Transverse colon (tissue), 4 donors: Measurements from ENCODE around the gene TRMT2A. TPM values are rescaled to one million over a fixed set of nuclear protein-coding genes. Genes with fewer than 3 reads are reported as not detected.

Experiments
- DNase-seq: peaks from one replicate; pipeline ENCODE4 v3.0.0-alpha.2; 2019
- H3K27ac ChIP-seq, 4 donors: fragments of 200-600 bp; sonication (generic); 2 replicates each; pipeline ENCODE4 v1.5.1; 2016 to 2018; ENCODE audit warnings: inconsistent platforms in 4 of 4
- H3K27me3 ChIP-seq: fragments of 200-600 bp; sonication (generic); 2 replicates; pipeline ENCODE4 v1.5.1; 2017; ENCODE audit warnings: inconsistent platforms
- H3K36me3 ChIP-seq, 4 donors: fragments of 200-600 bp; sonication (generic); 2 replicates each; pipeline ENCODE4 v1.5.1; 2017 to 2019; ENCODE audit warnings: inconsistent platforms in 4 of 4
- H3K4me1 ChIP-seq, 4 donors: fragments of 200-600 bp; sonication (generic); 2 replicates each; pipeline ENCODE4 v1.5.1; 2017 to 2020; ENCODE audit warnings: inconsistent platforms in 4 of 4
- H3K4me3 ChIP-seq, 4 donors: fragments of 200-600 bp; sonication (generic); 1 replicate in 1 of 4; 2 replicates in 3 of 4; pipeline versions ENCODE4 v1.5.1 to v1.6.1; 2017 to 2019; ENCODE audit warnings: inconsistent platforms in 4 of 4
- H3K9me3 ChIP-seq, 2 donors: fragments of 200-600 bp; sonication (generic); 2 replicates each; pipeline ENCODE4 v1.5.1; 2017 to 2019; ENCODE audit warnings: inconsistent platforms in 2 of 2
- EP300 ChIP-seq: sonication (generic); formaldehyde crosslinking; IDR thresholded peaks from one replicate; pipeline ENCODE4 v1.6.1; 2017; ENCODE audit warnings: antibody characterized with exemption, low read depth
- POLR2A ChIP-seq: fragments of 450-650 bp; IDR thresholded peaks from one replicate; pipeline ENCODE4 v1.6.1; 2016; ENCODE audit warnings: antibody characterized with exemption, mild to moderate bottlenecking, moderate library complexity
- POLR2AphosphoS5 ChIP-seq, 3 donors: sonication (generic); formaldehyde crosslinking; IDR thresholded peaks; one replicate each; pipeline ENCODE4 v1.6.1; 2016; ENCODE audit warnings: antibody characterized with exemption in 3 of 3
- WGBS, 2 donors: methylation state at CpG; one replicate each; pipeline ENCODE4 v1.1.5; 2018; ENCODE audit warnings: low coverage in 1 of 2; 5-methylcytosine and 5-hydroxymethylcytosine counted together
- in situ Hi-C, 4 donors: fragments of 200-750 bp; cut with MboI; loops; one replicate each; pipeline versions ENCODE4 v1.15.0 to v1.15.1; 2017; ENCODE audit warnings: low sequenced_read_pairs in 3 of 4, low pct_ligation_motif_present in 1 of 4, low pct_unique_long_range_greater_than_20kb in 1 of 4
- intact Hi-C: fragments of 100-400 bp; cut with DNase I; formaldehyde crosslinking; loops from one replicate; pipeline ENCODE4 v1.15.1; 2023; ENCODE audit warnings: low total_unique reads
- small RNA-seq, 4 donors: library from RNA; depleted of rRNA; stranded (forward); fragments of <200 nt; gene quantifications; one replicate each; pipeline ENCODE3, GENCODE V24; 2016
- total RNA-seq, 4 donors: library from RNA; depleted of rRNA; stranded (reverse); fragments of >200 nt; gene quantifications; one replicate each; pipeline ENCODE4 v1.1.0, GENCODE V29; 2016
- TF ChIP-seq, protein P1 (sequence below), 5 experiments: fragments of 200-600 bp in 3 of 5; fragments of 450-650 bp in 2 of 5; sonication (generic) in 3 of 5; IDR thresholded peaks; 1 replicate in 2 of 5; 2 replicates in 3 of 5; pipeline ENCODE4 v1.5.1; 2016 to 2017; ENCODE audit warnings: antibody characterized with exemption in 5 of 5, inconsistent platforms in 3 of 5, mild to moderate bottlenecking in 2 of 5, moderate library complexity in 1 of 5

The TRMT2A gene
- total RNA-seq, 4 donors from 2014 or later = 38.6 to 77.4 (median 46.5) TPM

DNA sequence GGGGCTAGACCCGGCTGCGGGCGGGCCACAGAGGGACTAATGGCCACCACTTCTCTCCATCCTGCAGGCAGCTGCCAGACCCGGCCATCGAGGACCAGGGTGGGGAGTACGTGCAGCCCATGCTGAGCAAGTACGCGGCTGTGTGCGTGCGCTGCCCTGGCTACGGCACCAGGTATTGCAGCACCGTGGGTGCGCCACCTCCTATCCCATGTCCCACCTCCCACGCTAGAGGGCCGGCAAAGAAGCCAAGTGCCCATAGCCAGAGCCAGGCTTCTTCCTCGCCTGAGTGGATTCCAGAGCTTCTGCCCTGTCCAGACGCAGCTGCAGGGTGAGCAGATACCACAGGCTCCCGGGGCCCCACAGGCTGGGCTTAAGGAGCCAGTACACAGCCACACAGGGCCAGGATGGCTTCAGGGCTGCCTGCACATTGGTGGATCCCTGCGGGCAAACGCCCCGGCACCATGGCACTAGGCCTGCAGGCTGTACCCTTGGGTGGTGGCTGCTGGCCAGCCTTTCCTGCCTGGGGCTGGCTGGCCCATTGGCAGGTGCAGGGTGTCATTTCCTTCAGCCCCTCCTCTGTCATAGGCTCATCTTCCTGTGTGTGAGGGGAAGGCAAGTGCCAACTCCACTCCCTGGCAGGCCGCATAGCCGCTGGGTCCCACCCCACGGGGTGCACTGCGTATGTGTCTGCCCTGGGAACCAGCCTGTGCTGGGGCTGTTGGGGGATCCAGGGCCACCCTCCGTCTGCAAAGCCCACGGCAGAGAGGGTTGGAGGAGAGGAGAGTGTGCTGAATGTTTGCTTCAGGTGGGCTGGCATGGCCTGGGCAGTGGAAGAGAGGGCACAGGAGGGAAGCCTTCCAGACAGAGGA, 53.5 kb downstream of the TRMT2A start:
- TF ChIP-seq EP300 = no peak
- Histone ChIP-seq H3K4me3 (no peak overlapping the region), H3K27ac (no peak overlapping the region), H3K4me1 (no peaks in the 10 kb centered on the region), H3K36me3 (peaks cover 0 to 11% (median 2%) of the 10 kb centered on the region in 4 donors), H3K27me3 (no peaks in the 10 kb centered on the region), H3K9me3 (no peaks in the 10 kb centered on the region)
- WGBS, 2 donors = 95% methylated on average over 26 of the region's 27 CpGs; no CpG with 5 or more reads in 1 of the 2 donors
- intact Hi-C loops = no loop called here
- in situ Hi-C loops = no loop called here
- DNase-seq = no peak

DNA sequence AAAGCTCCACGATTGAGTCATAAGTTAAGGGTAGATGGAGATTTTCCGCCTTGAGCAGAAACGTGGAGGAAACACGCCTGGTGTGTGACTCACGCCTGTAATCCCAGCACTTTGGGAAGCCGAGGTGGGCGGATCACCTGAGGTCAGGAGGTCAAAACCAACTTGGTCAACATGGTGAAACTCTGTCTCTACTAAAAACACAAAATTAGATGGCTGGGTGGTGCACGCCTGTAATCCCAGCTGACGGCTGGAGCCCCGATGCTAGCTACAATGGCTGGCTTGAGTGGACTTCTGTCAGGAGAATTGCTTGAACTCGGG, 54.3 kb downstream of the TRMT2A start:
- no peak overlapping the region for H3K4me3 ChIP-seq
- intact Hi-C loops = no loop called here
- TF ChIP-seq EP300 (no peak), POLR2A (no peak)
- no peaks in the 10 kb centered on the region for H3K27me3 ChIP-seq
- H3K36me3 ChIP-seq = peaks cover 0 to 11% (median 2%) of the 10 kb centered on the region in 4 donors
- no peak for DNase-seq
- 87 to 93% methylated on average over 3 to 11 of the region's 11 CpGs for WGBS, 2 donors
- H3K4me1 ChIP-seq = no peaks in the 10 kb centered on the region
- no peak overlapping the region for H3K27ac ChIP-seq
- H3K9me3 ChIP-seq = no peaks in the 10 kb centered on the region
- in situ Hi-C loops = no loop called here

DNA sequence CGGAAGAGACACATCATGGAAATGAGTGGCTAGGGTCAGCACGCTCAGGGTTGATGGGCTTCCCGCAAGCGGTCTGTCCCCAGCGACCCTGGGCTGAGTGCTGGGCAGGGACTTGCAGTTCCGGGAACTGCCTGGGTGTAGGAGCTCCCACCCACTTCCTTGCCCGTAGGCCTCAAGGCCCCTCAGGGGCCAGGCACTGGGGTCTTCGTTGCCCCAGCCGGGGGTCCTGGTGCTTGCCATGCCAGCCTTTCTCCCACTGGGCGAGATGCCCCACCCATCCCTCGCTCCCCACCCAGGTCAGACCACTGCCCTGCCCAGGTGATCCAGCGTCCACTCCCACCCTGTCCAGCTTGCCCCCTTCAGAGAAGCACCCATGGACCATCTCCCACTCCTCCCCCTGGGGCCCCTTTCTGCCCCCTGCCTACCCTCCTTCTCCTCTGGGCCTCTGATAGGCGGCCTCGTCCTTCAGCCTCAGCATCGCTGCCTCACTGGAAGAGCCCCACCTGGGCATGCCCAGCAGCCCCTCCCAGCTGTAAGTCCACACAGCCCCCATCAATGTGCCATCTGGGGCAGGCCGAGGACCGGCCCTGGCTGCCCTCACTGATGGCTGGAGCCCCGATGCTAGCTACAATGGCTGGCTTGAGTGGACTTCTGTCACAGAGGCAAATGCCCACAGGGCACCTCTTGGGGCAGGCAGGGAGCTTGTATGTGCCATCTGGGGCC, 54.8 kb downstream of the TRMT2A start:
- WGBS, 2 donors = 93% methylated on average over 17 of the region's 18 CpGs; no CpG with 5 or more reads in 1 of the 2 donors
- H3K36me3 ChIP-seq = peaks cover 0 to 11% (median 2%) of the 10 kb centered on the region in 4 donors
- intact Hi-C loops = no loop called here

More for the DNA sequence above, 54.8 kb downstream of the TRMT2A start:
- Histone ChIP-seq H3K27me3 (no peaks in the 10 kb centered on the region), H3K9me3 (no peaks in the 10 kb centered on the region), H3K4me3 (no peak overlapping the region), H3K4me1 (no peaks in the 10 kb centered on the region), H3K27ac (no peak overlapping the region)
- TF ChIP-seq POLR2A = no peak
- TF ChIP-seq, protein P1, sequence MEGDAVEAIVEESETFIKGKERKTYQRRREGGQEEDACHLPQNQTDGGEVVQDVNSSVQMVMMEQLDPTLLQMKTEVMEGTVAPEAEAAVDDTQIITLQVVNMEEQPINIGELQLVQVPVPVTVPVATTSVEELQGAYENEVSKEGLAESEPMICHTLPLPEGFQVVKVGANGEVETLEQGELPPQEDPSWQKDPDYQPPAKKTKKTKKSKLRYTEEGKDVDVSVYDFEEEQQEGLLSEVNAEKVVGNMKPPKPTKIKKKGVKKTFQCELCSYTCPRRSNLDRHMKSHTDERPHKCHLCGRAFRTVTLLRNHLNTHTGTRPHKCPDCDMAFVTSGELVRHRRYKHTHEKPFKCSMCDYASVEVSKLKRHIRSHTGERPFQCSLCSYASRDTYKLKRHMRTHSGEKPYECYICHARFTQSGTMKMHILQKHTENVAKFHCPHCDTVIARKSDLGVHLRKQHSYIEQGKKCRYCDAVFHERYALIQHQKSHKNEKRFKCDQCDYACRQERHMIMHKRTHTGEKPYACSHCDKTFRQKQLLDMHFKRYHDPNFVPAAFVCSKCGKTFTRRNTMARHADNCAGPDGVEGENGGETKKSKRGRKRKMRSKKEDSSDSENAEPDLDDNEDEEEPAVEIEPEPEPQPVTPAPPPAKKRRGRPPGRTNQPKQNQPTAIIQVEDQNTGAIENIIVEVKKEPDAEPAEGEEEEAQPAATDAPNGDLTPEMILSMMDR (IDR thresholded peaks at IDR 0.05) = no peak
- TF ChIP-seq POLR2AphosphoS5 (IDR thresholded peaks at IDR 0.05) = no peak
- no peak for DNase-seq
- in situ Hi-C loops = no loop called here

Small RNA genes lying within 50 kb of the gene (small RNA-seq; reads per million reads assigned to genes)
- gene MIR6816 (0 to 0.35 (median 0.21) reads per million in 4 donors), gene RF00017 (0 reads per million in 4 donors), gene RF00599 (0 reads per million in 4 donors)

Other genes starting within 250 kb of the TRMT2A start
- 100 to 1,000 TPM in 1 of 4 donors, 10 to 100 TPM in 3; 58.5 to 103 (median 85.3) TPM for gene COMT, start 175.5 kb downstream of the TRMT2A start, total RNA-seq
- gene TXNRD2, start 175.4 kb downstream of the TRMT2A start, total RNA-seq = 10 to 100 TPM; 12.1 to 28.9 (median 21.6) TPM
- 10 to 100 TPM; 15.3 to 81.6 (median 19.3) TPM for gene ARVCF, start 100.4 kb downstream of the TRMT2A start, total RNA-seq
- 100 to 1,000 TPM in 1 of 4 donors, 10 to 100 TPM in 3; 32.9 to 101 (median 50.6) TPM for gene TANGO2, start 96.1 kb downstream of the TRMT2A start, total RNA-seq
- gene DGCR8, start 37.0 kb downstream of the TRMT2A start, total RNA-seq = 100 to 1,000 TPM in 1 of 4 donors, 10 to 100 TPM in 3; 34.3 to 182 (median 64.7) TPM
- 100 to 1,000 TPM in 3 of 4 donors, 10 to 100 TPM in 1; 45.6 to 128 (median 106) TPM for gene RANBP1, start 1.1 kb downstream of the TRMT2A start, total RNA-seq
- 10 to 100 TPM; 14.7 to 56.5 (median 17.1) TPM for gene ZDHHC8, start 14.6 kb upstream of the TRMT2A start, total RNA-seq
- gene CCDC188, start 33.8 kb upstream of the TRMT2A start, total RNA-seq = under 1 TPM in 1 of 4 donors, not detected in 3; 0.41 TPM
- 10 to 100 TPM in 1 of 4 donors, 1 to 10 TPM in 1, under 1 TPM in 1, not detected in 1; 0.64 to 22.8 (median 3.0) TPM for gene RTN4R, start 151.1 kb upstream of the TRMT2A start, total RNA-seq
- gene DGCR6L, start 202.8 kb upstream of the TRMT2A start, total RNA-seq = 10 to 100 TPM; 27.7 to 52.3 (median 36.9) TPM